ENCODE data around the gene ZC3H10. TPM values are rescaled to one million over a fixed set of nuclear protein-coding genes. Genes with fewer than 3 reads are reported as not detected.

ZC3H10 gene
- polyA plus RNA-seq, 4 donors: 1.1 to 4.0 (median 2.1) TPM

- DNase-seq: no peak
- H3K4me1 ChIP-seq (ENCODE audit: control insufficient read depth in 3 of 3, insufficient read depth in 2 of 3, low read depth in 1 of 3, low read length in 2 of 3): peaks cover 0 to 2% (median 0%) of the 10 kb centered on the region in 3 donors
- H3K4me3 ChIP-seq (ENCODE audit: low read depth in 1 of 3, low read length in 3 of 3): no peak overlapping the region
- 85 to 89% (median 89%) methylated on average over 6 of the region's 6 CpGs for WGBS, 3 donors
- H3K27me3 ChIP-seq (ENCODE audit: control insufficient read depth in 3 of 3, insufficient read depth in 3 of 3, low read length in 3 of 3): no peaks in the 10 kb centered on the region
- no peaks in the 10 kb centered on the region for H3K9me3 ChIP-seq (ENCODE audit: control insufficient read depth in 2 of 2, insufficient read depth in 1 of 2, low read depth in 1 of 2, low read length in 1 of 2)
- no peak overlapping the region for H3K27ac ChIP-seq (ENCODE audit: low read depth in 1 of 3, low read length in 2 of 3)
- H3K36me3 ChIP-seq (ENCODE audit: control insufficient read depth in 3 of 3, insufficient read depth in 2 of 3, low read depth in 1 of 3, low read length in 3 of 3): peaks cover 6 to 87% (median 41%) of the 10 kb centered on the region in 3 donors
- FAIRE-seq: no peak
These were observed 20.3 kb upstream of the ZC3H10 start for GRCh38 chr12:56097738-56098137.

GRCh38 chr12:56098592-56098991 is 19.5 kb upstream of the ZC3H10 start:
- H3K9me3 ChIP-seq (ENCODE audit: control insufficient read depth in 2 of 2, insufficient read depth in 1 of 2, low read depth in 1 of 2, low read length in 1 of 2): no peaks in the 10 kb centered on the region
- peaks cover 0 to 2% (median 0%) of the 10 kb centered on the region in 3 donors for H3K4me1 ChIP-seq (ENCODE audit: control insufficient read depth in 3 of 3, insufficient read depth in 2 of 3, low read depth in 1 of 3, low read length in 2 of 3)
- no peak for DNase-seq
- H3K4me3 ChIP-seq (ENCODE audit: low read depth in 1 of 3, low read length in 3 of 3): no peak overlapping the region
- no peak overlapping the region for H3K27ac ChIP-seq (ENCODE audit: low read depth in 1 of 3, low read length in 2 of 3)
- no peaks in the 10 kb centered on the region for H3K27me3 ChIP-seq (ENCODE audit: control insufficient read depth in 3 of 3, insufficient read depth in 3 of 3, low read length in 3 of 3)
- FAIRE-seq: no peak
- peaks cover 6 to 80% (median 35%) of the 10 kb centered on the region in 3 donors for H3K36me3 ChIP-seq (ENCODE audit: control insufficient read depth in 3 of 3, insufficient read depth in 2 of 3, low read depth in 1 of 3, low read length in 3 of 3)
- 76 to 80% (median 76%) methylated on average over 3 of the region's 3 CpGs for WGBS, 3 donors

- H3K36me3 ChIP-seq (ENCODE audit: control insufficient read depth in 3 of 3, insufficient read depth in 2 of 3, low read depth in 1 of 3, low read length in 3 of 3): peaks cover 4 to 68% (median 28%) of the 10 kb centered on the region in 3 donors
- WGBS, 3 donors: 56 to 77% (median 61%) methylated on average over 4 of the region's 4 CpGs
- peaks cover 0 to 2% (median 0%) of the 10 kb centered on the region in 3 donors for H3K4me1 ChIP-seq (ENCODE audit: control insufficient read depth in 3 of 3, insufficient read depth in 2 of 3, low read depth in 1 of 3, low read length in 2 of 3)
- no peaks in the 10 kb centered on the region for H3K27me3 ChIP-seq (ENCODE audit: control insufficient read depth in 3 of 3, insufficient read depth in 3 of 3, low read length in 3 of 3)
- H3K27ac ChIP-seq (ENCODE audit: low read depth in 1 of 3, low read length in 2 of 3): peak overlapping the region in 2 of 3 donors; percentile 2 to 38
- H3K4me3 ChIP-seq (ENCODE audit: low read depth in 1 of 3, low read length in 3 of 3): no peak overlapping the region
- DNase-seq: peak in 1 of 2 donors; percentile 88
- no peaks in the 10 kb centered on the region for H3K9me3 ChIP-seq (ENCODE audit: control insufficient read depth in 2 of 2, insufficient read depth in 1 of 2, low read depth in 1 of 2, low read length in 1 of 2)
- FAIRE-seq: no peak
These were observed 18.3 kb upstream of the ZC3H10 start for GRCh38 chr12:56099787-56100186.

- no peaks in the 10 kb centered on the region for H3K9me3 ChIP-seq (ENCODE audit: control insufficient read depth in 2 of 2, insufficient read depth in 1 of 2, low read depth in 1 of 2, low read length in 1 of 2)
- peaks cover 0 to 5% (median 3%) of the 10 kb centered on the region in 3 donors for H3K4me1 ChIP-seq (ENCODE audit: control insufficient read depth in 3 of 3, insufficient read depth in 2 of 3, low read depth in 1 of 3, low read length in 2 of 3)
- no peak overlapping the region for H3K27ac ChIP-seq (ENCODE audit: low read depth in 1 of 3, low read length in 2 of 3)
- WGBS, 3 donors: 78 to 86% (median 84%) methylated on average over 14 of the region's 14 CpGs
- peaks cover 4 to 59% (median 20%) of the 10 kb centered on the region in 3 donors for H3K36me3 ChIP-seq (ENCODE audit: control insufficient read depth in 3 of 3, insufficient read depth in 2 of 3, low read depth in 1 of 3, low read length in 3 of 3)
- no peak for FAIRE-seq
- DNase-seq: no peak
- no peaks in the 10 kb centered on the region for H3K27me3 ChIP-seq (ENCODE audit: control insufficient read depth in 3 of 3, insufficient read depth in 3 of 3, low read length in 3 of 3)
- H3K4me3 ChIP-seq (ENCODE audit: low read depth in 1 of 3, low read length in 3 of 3): no peak overlapping the region
These were observed 17.0 kb upstream of the ZC3H10 start for GRCh38 chr12:56101045-56101444.

GRCh38 chr12:56102683-56103065 is 15.4 kb upstream of the ZC3H10 start:
- H3K4me1 ChIP-seq (ENCODE audit: control insufficient read depth in 3 of 3, insufficient read depth in 2 of 3, low read depth in 1 of 3, low read length in 2 of 3): peaks cover 0 to 6% (median 5%) of the 10 kb centered on the region in 3 donors
- H3K4me3 ChIP-seq (ENCODE audit: low read depth in 1 of 3, low read length in 3 of 3): no peak overlapping the region
- FAIRE-seq (no peak), DNase-seq (no peak)
- no peak overlapping the region for H3K27ac ChIP-seq (ENCODE audit: low read depth in 1 of 3, low read length in 2 of 3)
- no peaks in the 10 kb centered on the region for H3K27me3 ChIP-seq (ENCODE audit: control insufficient read depth in 3 of 3, insufficient read depth in 3 of 3, low read length in 3 of 3)
- H3K9me3 ChIP-seq (ENCODE audit: control insufficient read depth in 2 of 2, insufficient read depth in 1 of 2, low read depth in 1 of 2, low read length in 1 of 2): no peaks in the 10 kb centered on the region
- WGBS, 3 donors: 42 to 62% (median 55%) methylated on average over 1 of the region's 1 CpG
- H3K36me3 ChIP-seq (ENCODE audit: control insufficient read depth in 3 of 3, insufficient read depth in 2 of 3, low read depth in 1 of 3, low read length in 3 of 3): peaks cover 4 to 50% (median 20%) of the 10 kb centered on the region in 3 donors

GRCh38 chr12:56103066-56103711 is 14.9 kb upstream of the ZC3H10 start:
- WGBS, 3 donors: 31 to 36% (median 34%) methylated on average over 6 of the region's 6 CpGs
- H3K27ac ChIP-seq (ENCODE audit: low read depth in 1 of 3, low read length in 2 of 3): peak overlapping the region; percentile 82 to 89 (median 89)
- no peak overlapping the region for H3K4me3 ChIP-seq (ENCODE audit: low read depth in 1 of 3, low read length in 3 of 3)
- peaks cover 0 to 6% (median 5%) of the 10 kb centered on the region in 3 donors for H3K4me1 ChIP-seq (ENCODE audit: control insufficient read depth in 3 of 3, insufficient read depth in 2 of 3, low read depth in 1 of 3, low read length in 2 of 3)
- no peaks in the 10 kb centered on the region for H3K27me3 ChIP-seq (ENCODE audit: control insufficient read depth in 3 of 3, insufficient read depth in 3 of 3, low read length in 3 of 3)
- DNase-seq (peak in 1 of 2 donors; percentile 44), FAIRE-seq (no peak)
- H3K9me3 ChIP-seq (ENCODE audit: control insufficient read depth in 2 of 2, insufficient read depth in 1 of 2, low read depth in 1 of 2, low read length in 1 of 2): no peaks in the 10 kb centered on the region
- H3K36me3 ChIP-seq (ENCODE audit: control insufficient read depth in 3 of 3, insufficient read depth in 2 of 3, low read depth in 1 of 3, low read length in 3 of 3): peaks cover 4 to 50% (median 25%) of the 10 kb centered on the region in 3 donors

- DNase-seq (no peak), FAIRE-seq (no peak)
- Histone ChIP-seq H3K4me3 (ENCODE audit: low read depth in 1 of 3, low read length in 3 of 3) (peak overlapping the region; percentile 37 to 77 (median 59)), H3K4me1 (ENCODE audit: control insufficient read depth in 3 of 3, insufficient read depth in 2 of 3, low read depth in 1 of 3, low read length in 2 of 3) (peaks cover 0 to 6% (median 5%) of the 10 kb centered on the region in 3 donors), H3K36me3 (ENCODE audit: control insufficient read depth in 3 of 3, insufficient read depth in 2 of 3, low read depth in 1 of 3, low read length in 3 of 3) (peaks cover 2 to 46% (median 21%) of the 10 kb centered on the region in 3 donors), H3K9me3 (ENCODE audit: control insufficient read depth in 2 of 2, insufficient read depth in 1 of 2, low read depth in 1 of 2, low read length in 1 of 2) (no peaks in the 10 kb centered on the region), H3K27me3 (ENCODE audit: control insufficient read depth in 3 of 3, insufficient read depth in 3 of 3, low read length in 3 of 3) (no peaks in the 10 kb centered on the region), H3K27ac (ENCODE audit: low read depth in 1 of 3, low read length in 2 of 3) (peak overlapping the region; percentile 82 to 89 (median 89))
- 0 to 2% (median 0%) methylated on average over 8 of the region's 8 CpGs for WGBS, 3 donors
These were observed 14.3 kb upstream of the ZC3H10 start for GRCh38 chr12:56103823-56104108.

GRCh38 chr12:56104109-56104814 is 13.8 kb upstream of the ZC3H10 start, which contains the start of gene PA2G4:
Gene PA2G4 (plus strand): TSS chr12:56104559. CDS start chr12:56104738, 179 bp downstream.
- WGBS, 3 donors: 0 to 1% (median 1%) methylated on average over 54 to 60 of the region's 60 CpGs
- Histone ChIP-seq H3K27ac (ENCODE audit: low read depth in 1 of 3, low read length in 2 of 3) (peak within 1 kb of the TSS; percentile 82 to 89 (median 89)), H3K9me3 (ENCODE audit: control insufficient read depth in 2 of 2, insufficient read depth in 1 of 2, low read depth in 1 of 2, low read length in 1 of 2) (no peaks in the 10 kb centered on the region), H3K4me3 (ENCODE audit: low read depth in 1 of 3, low read length in 3 of 3) (peak within 1 kb of the TSS; percentile 59 to 80 (median 77)), H3K36me3 (ENCODE audit: control insufficient read depth in 3 of 3, insufficient read depth in 2 of 3, low read depth in 1 of 3, low read length in 3 of 3) (peaks cover 2 to 46% (median 21%) of the 10 kb centered on the region in 3 donors), H3K27me3 (ENCODE audit: control insufficient read depth in 3 of 3, insufficient read depth in 3 of 3, low read length in 3 of 3) (no peaks in the 10 kb centered on the region), H3K4me1 (ENCODE audit: control insufficient read depth in 3 of 3, insufficient read depth in 2 of 3, low read depth in 1 of 3, low read length in 2 of 3) (peaks cover 0 to 6% (median 3%) of the 10 kb centered on the region in 3 donors)
- FAIRE-seq: no peak
- DNase-seq: peak; percentile 99

All from small intestine (tissue), 7 donors.